K562 (cell line): ENCODE data around the gene CPPED1. TPM values are rescaled to one million over a fixed set of nuclear protein-coding genes. Genes with fewer than 3 reads are reported as not detected.

Experiments used
- ATAC-seq: fragments of 200-7000 bp; cut with Tn5 transposase; 3 replicates; pipeline ENCODE4 v1.9.1; 2020; ENCODE audit warnings: moderate library complexity
- BruUV-seq: library from RNA; stranded (reverse); fragments of 400-500 nt; replicated peaks from 2 replicates; lab custom pipeline; 2021; lab: Mats Ljungman, UMichigan
- CTCF ChIA-PET: fragments of 300-600 bp; formaldehyde crosslinking; extraction: SDS; loops from one replicate; lab custom pipeline; 2021; ENCODE audit warnings: low intra/inter-chr PET ratio; lab: Yijun Ruan, JAX
- POLR2A ChIA-PET: fragments of 300-600, 350-650 bp; sonication (Branson Sonifier 250); formaldehyde crosslinking; extraction: SDS; loops from one replicate; lab custom pipeline; 2021; ENCODE audit warnings: antibody characterized with exemption, inconsistent platforms; lab: Yijun Ruan, JAX
- DNase-seq, 4 experiments: peaks; one replicate each; pipeline versions ENCODE4 v3.0.0 to v3.0.0-alpha.2; 2011 to 2018; ENCODE audit warnings: low spot score in 3 of 4, mixed read lengths in 3 of 4; ENCODE audit errors: extremely low read depth in 1 of 4
- FAIRE-seq: peaks from 2 replicates; lab custom pipeline; 2011; peaks lifted over from hg19 to GRCh38; lab: Jason Lieb, UNC
- H2AFZ ChIP-seq: 2 replicates; pipeline ENCODE4 v1.6.0; 2011; ENCODE audit warnings: low read depth, low read length, control low read depth, inconsistent platforms
- H3K27ac ChIP-seq: fragments of 200-600 bp; 3 replicates; pipeline ENCODE4 v1.8.0; 2011; ENCODE audit warnings: low read depth, mild to moderate bottlenecking, control low read depth, inconsistent platforms, low read length, moderate library complexity, mixed read lengths; ENCODE audit errors: extremely low read depth
- H3K27me3 ChIP-seq, 2 experiments: fragments of 300-600 bp in 1 of 2; 2 replicates in 1 of 2; 3 replicates in 1 of 2; pipeline versions ENCODE4 v1.6.0 to v1.8.0; 2011; ENCODE audit warnings: inconsistent platforms in 2 of 2, low read length in 2 of 2, mild to moderate bottlenecking in 1 of 2, mixed read lengths in 1 of 2, moderate library complexity in 1 of 2; ENCODE audit not compliant: control insufficient read depth in 2 of 2, insufficient read depth in 2 of 2
- H3K36me3 ChIP-seq: fragments of 300-600 bp; 3 replicates; pipeline ENCODE4 v1.8.0; 2011; ENCODE audit warnings: mild to moderate bottlenecking, low read length, inconsistent platforms; ENCODE audit not compliant: control insufficient read depth, insufficient read depth
- H3K4me1 ChIP-seq, 2 experiments: fragments of 200-600 bp in 1 of 2; replicated peaks in 1 of 2; 2 replicates in 1 of 2; 3 replicates in 1 of 2; pipeline versions ENCODE4 v1.5.1 to v1.8.0; 2011; ENCODE audit warnings: inconsistent platforms in 2 of 2, low read length in 2 of 2, mild to moderate bottlenecking in 1 of 2, mixed read lengths in 1 of 2, moderate library complexity in 1 of 2; ENCODE audit not compliant: control insufficient read depth in 2 of 2, insufficient read depth in 2 of 2
- H3K4me2 ChIP-seq: 2 replicates; pipeline ENCODE4 v1.6.1; 2011; ENCODE audit warnings: low read length, control low read depth, inconsistent platforms, mixed read lengths; ENCODE audit not compliant: insufficient read depth
- H3K4me3 ChIP-seq: fragments of 200-600 bp; sonication (generic), shearing (Covaris generic); 2 replicates; pipeline ENCODE4 v1.5.1; 2016; ENCODE audit warnings: control low read depth, inconsistent platforms
- H3K79me2 ChIP-seq: fragments of 200-600 bp; 3 replicates; pipeline ENCODE4 v1.8.0; 2011; ENCODE audit warnings: low read length, inconsistent platforms; ENCODE audit not compliant: control insufficient read depth, insufficient read depth
- H3K9ac ChIP-seq, 2 experiments: 2 replicates each; pipeline versions ENCODE4 v1.6.0 to v1.6.1; 2011; ENCODE audit warnings: low read depth in 2 of 2, low read length in 2 of 2, control low read depth in 1 of 2, inconsistent platforms in 1 of 2, mild to moderate bottlenecking in 1 of 2, mixed read lengths in 1 of 2; ENCODE audit not compliant: insufficient read depth in 1 of 2
- H3K9me1 ChIP-seq: one replicate; pipeline ENCODE4 v1.6.0; 2011; ENCODE audit warnings: inconsistent platforms, mild to moderate bottlenecking, low read length, moderate library complexity; ENCODE audit not compliant: control insufficient read depth, insufficient read depth
- H3K9me3 ChIP-seq: replicated peaks from 2 replicates; pipeline ENCODE4 v1.5.1; 2011; ENCODE audit warnings: low read depth, low read length, inconsistent platforms; ENCODE audit not compliant: control insufficient read depth, insufficient read depth
- H4K20me1 ChIP-seq: replicated peaks from 2 replicates; pipeline ENCODE4 v1.6.1; 2011; ENCODE audit warnings: low read length, inconsistent platforms, mixed read lengths; ENCODE audit not compliant: control insufficient read depth, insufficient read depth
- ATF7 ChIP-seq: fragments of 450-650 bp; IDR thresholded peaks from 2 replicates; pipeline ENCODE4 v1.7.1; 2014; ENCODE audit warnings: mild to moderate bottlenecking, moderate library complexity
- DMBX1 ChIP-seq: fragments of 250-450 bp; sonication (Bioruptor Pico); IDR thresholded peaks from 2 replicates; pipeline ENCODE4 v1.8.0; 2022; ENCODE audit warnings: inconsistent platforms, mild to moderate bottlenecking, moderate library complexity, borderline replicate concordance
- FOSL1 ChIP-seq: fragments of 200-800 bp; sonication (Bioruptor generic); conservative IDR thresholded peaks from 2 replicates; pipeline ENCODE4 v1.6.1; 2016; ENCODE audit warnings: missing genetic modification characterization, missing compliant biosample characterization
- GTF2E2 ChIP-seq: fragments of 200-800 bp; sonication (Bioruptor generic); IDR thresholded peaks from 2 replicates; pipeline ENCODE4 v1.6.1; 2016; ENCODE audit warnings: missing genetic modification characterization, missing compliant biosample characterization
- HNRNPK ChIP-seq: fragments of 200-400 bp; formaldehyde crosslinking; IDR thresholded peaks from one replicate; pipeline ENCODE4 v1.6.1; 2018; ENCODE audit warnings: mild to moderate bottlenecking, low read depth, low read length; ENCODE audit not compliant: poor library complexity, severe bottlenecking
- MECOM ChIP-seq: fragments of 250-450 bp; sonication (Bioruptor Pico); IDR thresholded peaks from 2 replicates; pipeline ENCODE4 v1.8.0; 2022; ENCODE audit warnings: inconsistent platforms
- PTTG1 ChIP-seq: fragments of 450-650 bp; IDR thresholded peaks from 2 replicates; pipeline ENCODE4 v1.6.1; 2016; ENCODE audit warnings: low read depth, mild to moderate bottlenecking, missing genetic modification characterization, missing compliant biosample characterization
- RNF2 ChIP-seq: sonication (generic); IDR thresholded peaks from 2 replicates; pipeline ENCODE4 v1.6.1; 2016
- STAT5B ChIP-seq: fragments of 250-450 bp; sonication (Bioruptor Pico); IDR thresholded peaks from 2 replicates; pipeline ENCODE4 v1.8.0; 2021; ENCODE audit warnings: mild to moderate bottlenecking, inconsistent platforms
- TEAD1 ChIP-seq, 2 experiments: fragments of 450-650 bp in 1 of 2; sonication (generic) in 1 of 2; formaldehyde crosslinking; IDR thresholded peaks; 2 replicates each; pipeline versions ENCODE4 v1.4.0 to v1.8.0; 2020 to 2022; ENCODE audit warnings: mild to moderate bottlenecking in 2 of 2, missing genetic modification reagents in 1 of 2
- ZNF347 ChIP-seq: fragments of 450-650 bp; formaldehyde crosslinking; IDR thresholded peaks from 2 replicates; pipeline ENCODE4 v1.4.0; 2020; ENCODE audit warnings: low read depth, mild to moderate bottlenecking, moderate library complexity
- ZNF507 ChIP-seq: conservative IDR thresholded peaks from 2 replicates; pipeline ENCODE4 v1.6.1; 2017; ENCODE audit warnings: missing genetic modification characterization, missing compliant biosample characterization
- WGBS: fragments of 100-300 bp; shearing (Covaris generic); methylation state at CpG from one replicate; pipeline ENCODE4 v1.1.6; 2016; ENCODE audit warnings: low coverage, mixed read lengths; ENCODE audit not compliant: insufficient coverage; ENCODE audit errors: missing lambda C conversion rate; 5-methylcytosine and 5-hydroxymethylcytosine counted together
- in situ Hi-C: fragments of 300-500 bp; cut with MboI; formaldehyde crosslinking; loops from 4 replicates; pipeline ENCODE4 v1.15.0; 2018; ENCODE audit warnings: inconsistent platforms, mixed read lengths
- intact Hi-C: fragments of 100-400 bp; cut with micrococcal nuclease; formaldehyde crosslinking; loops from 2 replicates; pipeline ENCODE4 v1.14.2; 2022
- polyA plus RNA-seq, 8 experiments: library from polyadenylated mRNA; depleted of rRNA in 4 of 8; stranded (reverse) in 5 of 8; unstranded in 3 of 8; fragments of >200 nt; fragmentation: Nextera tagmentation in 2 of 8; fragmentation: Illumina TruSeq in 1 of 8; extraction: Ambion mirVana in 2 of 8; extraction: Trizol in 1 of 8; gene quantifications; 2 replicates each; pipeline versions ENCODE4 v1.2.1 to v1.2.3, GENCODE V29; 2011 to 2014; ENCODE audit warnings: inconsistent platforms in 1 of 8, missing spikeins in 1 of 8
- total RNA-seq, 7 experiments: library from RNA; depleted of rRNA in 6 of 7; stranded (reverse); fragments of >200 nt in 6 of 7; fragmentation: Illumina TruSeq in 2 of 7; extraction: Trizol in 2 of 7; gene quantifications; 2 replicates each; pipeline versions ENCODE4 v1.2.1 to v1.2.3, GENCODE V29; 2011 to 2021; ENCODE audit warnings: low replicate concordance in 1 of 7
- TF ChIP-seq, protein P1 (sequence below): sonication (generic); formaldehyde crosslinking; IDR thresholded peaks from 2 replicates; pipeline ENCODE4 v1.9.0; 2022; ENCODE audit warnings: mild to moderate bottlenecking, missing genetic modification reagents
- TF ChIP-seq, protein P2 (sequence below): sonication (generic); formaldehyde crosslinking; IDR thresholded peaks from 2 replicates; pipeline ENCODE4 v1.9.0; 2022; ENCODE audit warnings: mild to moderate bottlenecking, missing genetic modification reagents

Gene CPPED1
- total and polyA plus RNA-seq, 9 of the 15 experiments (the other 6 are each of a cell fraction or from before 2014, with no cell fraction given) = 7.5 to 25.7 (median 16.9) TPM

DNA sequence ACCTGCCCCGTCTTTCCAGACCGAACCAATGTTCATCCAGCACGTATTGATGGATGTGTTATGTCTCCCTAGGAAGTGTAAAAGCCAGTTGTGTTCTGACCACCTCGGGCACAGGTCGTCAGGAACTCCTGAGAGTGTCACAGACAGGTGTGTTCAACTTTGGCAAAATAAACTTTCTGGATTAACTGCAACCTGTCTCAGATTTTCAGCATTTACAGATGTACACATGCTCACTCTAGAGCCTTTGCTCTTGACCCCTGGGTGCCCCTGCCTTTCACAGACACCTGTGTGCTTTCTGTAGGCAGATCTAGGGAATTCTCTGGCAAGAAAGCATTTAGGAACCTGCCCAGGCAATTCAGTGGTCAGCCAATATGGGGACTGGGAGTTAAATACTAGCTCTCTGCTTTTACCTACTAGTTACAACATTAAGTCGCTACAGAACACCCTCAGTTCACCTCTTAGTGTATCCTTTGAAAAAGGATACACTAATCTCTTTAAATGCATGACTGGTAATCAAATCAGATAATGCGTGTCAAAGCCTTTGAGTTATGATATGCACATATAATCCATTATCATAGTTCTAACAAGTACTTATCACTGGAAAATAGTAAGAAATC, 188.9 kb downstream of the CPPED1 start:
- no peak overlapping the region for H3K4me2 ChIP-seq
- intact Hi-C loops (no loop called here), in situ Hi-C loops (no loop called here)
- DNase-seq (no peak), ATAC-seq (no peak), FAIRE-seq (no peak)
- no peak overlapping the region for H3K4me3 ChIP-seq
- H3K9ac ChIP-seq = no peak overlapping the region
- H4K20me1 ChIP-seq = no peaks in the 10 kb centered on the region
- no peaks in the 10 kb centered on the region for H3K27me3 ChIP-seq
- H3K27ac ChIP-seq = peak overlapping the region; percentile 49; the same call in 2 of the 3 replicates
- no peaks in the 10 kb centered on the region for H3K36me3 ChIP-seq
- TF ChIP-seq HNRNPK (no peak), GTF2E2 (peak; percentile 61)
- no TSS peak for BruUV-seq
- H3K9me1 ChIP-seq = no peaks in the 10 kb centered on the region
- 82% methylated on average over 7 of the region's 7 CpGs for WGBS
- no peaks in the 10 kb centered on the region for H3K9me3 ChIP-seq
- no peaks in the 10 kb centered on the region for H3K79me2 ChIP-seq
- ChIA-PET POLR2A (no interaction called here), CTCF (no interaction called here)
- peak overlapping the region; percentile 11; the same call in 1 of the 2 replicates for H2AFZ ChIP-seq
- H3K4me1 ChIP-seq = peaks cover 10 to 53% of the 10 kb centered on the region in 2 experiments; a peak in 4 of 5 replicates

DNA sequence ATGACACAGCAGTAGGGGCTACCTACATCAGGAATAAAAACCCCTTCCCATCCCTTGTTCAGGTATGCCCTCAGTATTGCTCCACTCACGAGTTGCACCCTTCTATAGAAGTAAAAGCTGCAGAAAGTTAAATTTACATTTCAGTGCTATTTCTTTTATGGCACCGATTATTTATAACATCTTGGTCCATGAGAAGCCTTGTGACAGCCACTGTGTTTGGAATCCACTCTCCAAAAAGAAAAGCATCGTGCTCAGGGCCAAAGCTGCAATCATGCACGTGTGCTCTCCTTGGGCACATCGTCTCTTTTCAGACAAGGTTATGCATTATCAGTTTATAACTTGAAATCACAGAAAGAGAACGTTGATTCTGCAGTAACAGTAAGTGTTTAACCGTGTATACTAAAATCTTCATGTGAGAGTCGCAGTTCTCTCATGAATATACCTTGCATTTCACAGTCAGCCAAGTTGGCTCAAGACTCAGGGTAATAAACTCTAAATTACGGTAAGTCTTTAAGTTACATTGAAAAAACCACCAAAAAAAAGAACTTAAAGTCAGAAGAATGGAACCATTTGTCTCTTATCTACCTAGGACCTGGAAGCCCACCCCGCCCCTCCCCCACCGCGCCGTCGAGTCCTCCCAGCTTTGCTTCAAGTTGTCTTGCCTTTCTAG, 189.6 kb downstream of the CPPED1 start:
- BruUV-seq = no TSS peak
- ChIA-PET POLR2A (no interaction called here), CTCF (no interaction called here)
- H3K36me3 ChIP-seq = no peaks in the 10 kb centered on the region
- no peaks in the 10 kb centered on the region for H3K9me3 ChIP-seq
- H2AFZ ChIP-seq = 0 out of 2 replicates have a peak overlapping the region, but pooled peaks have one; percentile 74
- H4K20me1 ChIP-seq = no peaks in the 10 kb centered on the region
- no peaks in the 10 kb centered on the region for H3K79me2 ChIP-seq
- 51% methylated on average over 11 of the region's 14 CpGs for WGBS
- no peaks in the 10 kb centered on the region for H3K27me3 ChIP-seq
- H3K4me3 ChIP-seq = no peak overlapping the region
- peaks cover 10 to 53% of the 10 kb centered on the region in 2 experiments; a peak in 4 of 5 replicates for H3K4me1 ChIP-seq
- DNase-seq (no peak), FAIRE-seq (no peak), ATAC-seq (no peak)
- peak overlapping the region; percentile 84; the same call in 2 of the 3 replicates for H3K27ac ChIP-seq
- peak overlapping the region in 1 of 2 experiments; percentile 3; a peak in 1 of 4 replicates for H3K9ac ChIP-seq
- intact Hi-C loops (no loop called here), in situ Hi-C loops (no loop called here)
- peak overlapping the region; percentile 61; the same call in 1 of the 2 replicates for H3K4me2 ChIP-seq
- H3K9me1 ChIP-seq = no peaks in the 10 kb centered on the region
- TF ChIP-seq, protein P1, sequence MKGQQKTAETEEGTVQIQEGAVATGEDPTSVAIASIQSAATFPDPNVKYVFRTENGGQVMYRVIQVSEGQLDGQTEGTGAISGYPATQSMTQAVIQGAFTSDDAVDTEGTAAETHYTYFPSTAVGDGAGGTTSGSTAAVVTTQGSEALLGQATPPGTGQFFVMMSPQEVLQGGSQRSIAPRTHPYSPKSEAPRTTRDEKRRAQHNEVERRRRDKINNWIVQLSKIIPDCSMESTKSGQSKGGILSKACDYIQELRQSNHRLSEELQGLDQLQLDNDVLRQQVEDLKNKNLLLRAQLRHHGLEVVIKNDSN (CRISPR knock-in tag) = no peak
- TF ChIP-seq RNF2 = peak; percentile 10; the same call in 1 of the 2 replicates
- TF ChIP-seq MECOM (CRISPR knock-in tag) = 0 out of 2 replicates have a peak, but pooled peaks have one; percentile 26
- 0 out of 2 replicates have a peak, but pooled peaks have one; percentile 7 for TF ChIP-seq ZNF507
- no peak for TF ChIP-seq PTTG1 (tag)
- 0 out of 2 replicates have a peak, but pooled peaks have one; percentile 5 for TF ChIP-seq DMBX1 (CRISPR knock-in tag)
- no peak for TF ChIP-seq ZNF347
- peak; percentile 95 for TF ChIP-seq FOSL1 (tag)
- TF ChIP-seq TEAD1 (CRISPR knock-in tag; IDR thresholded peaks at IDR 0.05) = no peak
- TF ChIP-seq STAT5B = 0 out of 2 replicates have a peak, but pooled peaks have one; percentile 6
- TF ChIP-seq, protein P2, sequence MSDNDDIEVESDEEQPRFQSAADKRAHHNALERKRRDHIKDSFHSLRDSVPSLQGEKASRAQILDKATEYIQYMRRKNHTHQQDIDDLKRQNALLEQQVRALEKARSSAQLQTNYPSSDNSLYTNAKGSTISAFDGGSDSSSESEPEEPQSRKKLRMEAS (CRISPR knock-in tag) = 0 out of 2 replicates have a peak, but pooled peaks have one; percentile 9
- no peak; the same call in 1 of the 2 replicates for TF ChIP-seq ATF7
